ENCODE data around the gene GLRA1.

DNA sequence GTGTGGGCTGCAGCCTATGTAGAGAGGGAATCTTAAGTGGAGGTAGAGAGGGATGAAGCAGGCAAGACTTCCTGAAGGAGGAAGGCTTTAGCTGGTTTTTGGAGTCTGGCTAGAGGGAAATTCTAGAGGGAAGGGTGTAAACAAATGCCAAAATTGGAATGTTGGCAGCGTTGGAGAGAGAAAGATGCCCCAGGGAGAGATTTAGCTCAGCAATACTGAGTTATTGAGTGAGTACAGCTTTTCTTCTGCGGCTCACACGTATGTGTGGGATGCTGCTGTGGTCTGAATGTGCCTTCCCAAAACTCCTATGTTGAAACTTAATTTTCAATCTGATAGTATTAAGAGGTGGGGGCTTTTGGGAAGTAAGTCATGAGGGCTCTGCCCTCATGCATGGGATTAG, 24.5 kb upstream of the GLRA1 start:
- TF ChIP-seq POLR2A (IDR thresholded peaks at IDR 0.05; ENCODE audit: borderline replicate concordance, extremely low read depth, insufficient read depth, insufficient read length), result no peak
- no peak for TF ChIP-seq POLR2AphosphoS5 (IDR thresholded peaks at IDR 0.05; ENCODE audit: low read depth, low read length)
- no peak for TF ChIP-seq ZNF274 (IDR thresholded peaks at IDR 0.05; ENCODE audit: low read depth, low read length)
- TF ChIP-seq EGR1 (IDR thresholded peaks at IDR 0.05; ENCODE audit: low read depth), result no peak
- no peak for TF ChIP-seq EZH2 (IDR thresholded peaks at IDR 0.05)
- TF ChIP-seq, protein P1, sequence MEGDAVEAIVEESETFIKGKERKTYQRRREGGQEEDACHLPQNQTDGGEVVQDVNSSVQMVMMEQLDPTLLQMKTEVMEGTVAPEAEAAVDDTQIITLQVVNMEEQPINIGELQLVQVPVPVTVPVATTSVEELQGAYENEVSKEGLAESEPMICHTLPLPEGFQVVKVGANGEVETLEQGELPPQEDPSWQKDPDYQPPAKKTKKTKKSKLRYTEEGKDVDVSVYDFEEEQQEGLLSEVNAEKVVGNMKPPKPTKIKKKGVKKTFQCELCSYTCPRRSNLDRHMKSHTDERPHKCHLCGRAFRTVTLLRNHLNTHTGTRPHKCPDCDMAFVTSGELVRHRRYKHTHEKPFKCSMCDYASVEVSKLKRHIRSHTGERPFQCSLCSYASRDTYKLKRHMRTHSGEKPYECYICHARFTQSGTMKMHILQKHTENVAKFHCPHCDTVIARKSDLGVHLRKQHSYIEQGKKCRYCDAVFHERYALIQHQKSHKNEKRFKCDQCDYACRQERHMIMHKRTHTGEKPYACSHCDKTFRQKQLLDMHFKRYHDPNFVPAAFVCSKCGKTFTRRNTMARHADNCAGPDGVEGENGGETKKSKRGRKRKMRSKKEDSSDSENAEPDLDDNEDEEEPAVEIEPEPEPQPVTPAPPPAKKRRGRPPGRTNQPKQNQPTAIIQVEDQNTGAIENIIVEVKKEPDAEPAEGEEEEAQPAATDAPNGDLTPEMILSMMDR (IDR thresholded peaks at IDR 0.05 in 2 of 3, conservative IDR thresholded peaks at IDR 0.05 in 1 of 3; ENCODE audit: borderline replicate concordance in 1 of 3, insufficient read depth in 1 of 3, low read depth in 2 of 3, low read length in 2 of 3), result no peak
- no peak for TF ChIP-seq CBX3 (IDR thresholded peaks at IDR 0.05; ENCODE audit: low read depth)
